ENCODE measurements around the gene GREB1.

GREB1 gene

DNA sequence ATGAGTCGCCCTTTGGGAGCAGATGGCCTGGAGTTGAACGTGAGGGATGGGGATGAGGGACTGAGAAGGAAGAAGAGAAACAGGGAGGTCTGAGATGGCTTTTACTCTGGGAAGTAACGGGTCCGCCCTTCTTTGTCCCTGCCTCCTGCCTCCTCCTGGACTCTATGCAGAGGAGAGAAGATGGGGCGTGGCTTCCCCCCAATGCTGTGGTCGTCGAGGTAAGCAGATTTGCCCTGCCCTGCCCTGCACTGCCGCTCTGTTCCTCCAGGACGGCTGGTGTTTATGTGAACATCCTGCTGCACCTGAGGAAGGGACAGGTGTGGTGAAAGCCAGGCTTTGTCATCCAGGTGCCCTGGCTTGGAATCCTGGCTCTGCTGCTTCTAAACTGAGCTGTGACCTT, 149.6 kb downstream of the GREB1 start (continued):
- TF ChIP-seq, protein P1, sequence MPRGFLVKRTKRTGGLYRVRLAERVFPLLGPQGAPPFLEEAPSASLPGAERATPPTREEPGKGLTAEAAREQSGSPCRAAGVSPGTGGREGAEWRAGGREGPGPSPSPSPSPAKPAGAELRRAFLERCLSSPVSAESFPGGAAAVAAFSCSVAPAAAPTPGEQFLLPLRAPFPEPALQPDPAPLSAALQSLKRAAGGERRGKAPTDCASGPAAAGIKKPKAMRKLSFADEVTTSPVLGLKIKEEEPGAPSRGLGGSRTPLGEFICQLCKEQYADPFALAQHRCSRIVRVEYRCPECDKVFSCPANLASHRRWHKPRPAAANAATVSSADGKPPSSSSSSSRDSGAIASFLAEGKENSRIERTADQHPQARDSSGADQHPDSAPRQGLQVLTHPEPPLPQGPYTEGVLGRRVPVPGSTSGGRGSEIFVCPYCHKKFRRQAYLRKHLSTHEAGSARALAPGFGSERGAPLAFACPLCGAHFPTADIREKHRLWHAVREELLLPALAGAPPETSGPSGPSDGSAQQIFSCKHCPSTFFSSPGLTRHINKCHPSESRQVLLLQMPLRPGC (tag by site-specific recombination; IDR thresholded peaks at IDR 0.05), result no peak
- TF ChIP-seq ZNF529 (tag by site-specific recombination; IDR thresholded peaks at IDR 0.05; ENCODE audit: insufficient replicate concordance) (no peak), ZBTB7A (tag by site-specific recombination; IDR thresholded peaks at IDR 0.05; ENCODE audit: low read depth) (no peak), SCRT2 (tag by site-specific recombination; IDR thresholded peaks at IDR 0.05) (no peak), ZNF560 (tag by site-specific recombination; IDR thresholded peaks at IDR 0.05; ENCODE audit: borderline replicate concordance) (no peak), SALL2 (tag by site-specific recombination; IDR thresholded peaks at IDR 0.05; ENCODE audit: borderline replicate concordance) (no peak), KLF1 (tag by site-specific recombination; IDR thresholded peaks at IDR 0.05) (no peak), ZNF626 (tag by site-specific recombination; IDR thresholded peaks at IDR 0.05) (no peak)

GRCh38 chr2:11683966-11684365, 150.1 kb downstream of the GREB1 start:
- ChIA-PET CTCF (interaction anchor here (0.6 to 13.9 kb wide), 8 partner anchors 9 to 552 kb away, joined by 3 to 247 read pairs (median 4); no protein-coding TSS in a partner anchor), POLR2A (no interaction called here)
- H3K4me1 ChIP-seq (ENCODE audit: control insufficient read depth, insufficient read depth, low read length), result no peaks in the 10 kb centered on the region

More at GRCh38 chr2:11683966-11684365, 150.1 kb downstream of the GREB1 start:
- no peak for TF ChIP-seq ZBTB48 (tag by site-specific recombination; IDR thresholded peaks at IDR 0.05)
- TF ChIP-seq ZNF354C (tag by site-specific recombination; IDR thresholded peaks at IDR 0.05; ENCODE audit: borderline replicate concordance, low read depth), result no peak
- no peak for TF ChIP-seq ZNF169 (tag by site-specific recombination; IDR thresholded peaks at IDR 0.05)
- TF ChIP-seq ZFP3 (tag by site-specific recombination; IDR thresholded peaks at IDR 0.05; ENCODE audit: low read depth), result no peak
- no peak for TF ChIP-seq ZNF549 (tag by site-specific recombination; IDR thresholded peaks at IDR 0.05)
- TF ChIP-seq HOXD13 (CRISPR knock-in tag; IDR thresholded peaks at IDR 0.05; ENCODE audit: borderline replicate concordance), result no peak
- TF ChIP-seq ZFP41 (tag by site-specific recombination; IDR thresholded peaks at IDR 0.05; ENCODE audit: borderline replicate concordance), result no peak
- TF ChIP-seq ZNF596 (tag by site-specific recombination; IDR thresholded peaks at IDR 0.05), result no peak
- no peak for TF ChIP-seq REST (tag by site-specific recombination; IDR thresholded peaks at IDR 0.05)
- no peak for TF ChIP-seq MZF1 (tag by site-specific recombination; IDR thresholded peaks at IDR 0.05; ENCODE audit: borderline replicate concordance)
- no peak for TF ChIP-seq ZNF239 (tag by site-specific recombination; IDR thresholded peaks at IDR 0.05)
- TF ChIP-seq, protein P2, sequence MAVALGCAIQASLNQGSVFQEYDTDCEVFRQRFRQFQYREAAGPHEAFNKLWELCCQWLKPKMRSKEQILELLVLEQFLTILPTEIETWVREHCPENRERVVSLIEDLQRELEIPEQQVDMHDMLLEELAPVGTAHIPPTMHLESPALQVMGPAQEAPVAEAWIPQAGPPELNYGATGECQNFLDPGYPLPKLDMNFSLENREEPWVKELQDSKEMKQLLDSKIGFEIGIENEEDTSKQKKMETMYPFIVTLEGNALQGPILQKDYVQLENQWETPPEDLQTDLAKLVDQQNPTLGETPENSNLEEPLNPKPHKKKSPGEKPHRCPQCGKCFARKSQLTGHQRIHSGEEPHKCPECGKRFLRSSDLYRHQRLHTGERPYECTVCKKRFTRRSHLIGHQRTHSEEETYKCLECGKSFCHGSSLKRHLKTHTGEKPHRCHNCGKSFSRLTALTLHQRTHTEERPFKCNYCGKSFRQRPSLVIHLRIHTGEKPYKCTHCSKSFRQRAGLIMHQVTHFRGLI (tag by site-specific recombination; IDR thresholded peaks at IDR 0.05), result no peak
- TF ChIP-seq ZNF558 (tag by site-specific recombination; IDR thresholded peaks at IDR 0.05), result no peak
- TF ChIP-seq ZNF394 (tag by site-specific recombination; IDR thresholded peaks at IDR 0.05; ENCODE audit: borderline replicate concordance), result no peak
- no peak for TF ChIP-seq ZNF585B (tag by site-specific recombination; IDR thresholded peaks at IDR 0.05)
- H3K9me3 ChIP-seq (ENCODE audit: control insufficient read depth, insufficient read depth, low read depth, low read length), result no peaks in the 10 kb centered on the region
- H3K27ac ChIP-seq (ENCODE audit: extremely low read depth, low read depth, low read length), result no peak overlapping the region
- H3K4me3 ChIP-seq (ENCODE audit: low read depth, low read length), result no peak overlapping the region
- H3K36me3 ChIP-seq (ENCODE audit: control insufficient read depth in 2 of 2, insufficient read depth in 1 of 2, low read length in 2 of 2), result no peaks in the 10 kb centered on the region
